HL-60/S4 (cell line): ENCODE results near the gene CPNE9.

Source experiments
- in situ Hi-C: fragments of 300-500 bp; cut with MboI; formaldehyde crosslinking; loops from 2 replicates; pipeline ENCODE4 v1.14.3; 2022; ENCODE audit warnings: low sequenced_read_pairs

The CPNE9 gene

DNA sequence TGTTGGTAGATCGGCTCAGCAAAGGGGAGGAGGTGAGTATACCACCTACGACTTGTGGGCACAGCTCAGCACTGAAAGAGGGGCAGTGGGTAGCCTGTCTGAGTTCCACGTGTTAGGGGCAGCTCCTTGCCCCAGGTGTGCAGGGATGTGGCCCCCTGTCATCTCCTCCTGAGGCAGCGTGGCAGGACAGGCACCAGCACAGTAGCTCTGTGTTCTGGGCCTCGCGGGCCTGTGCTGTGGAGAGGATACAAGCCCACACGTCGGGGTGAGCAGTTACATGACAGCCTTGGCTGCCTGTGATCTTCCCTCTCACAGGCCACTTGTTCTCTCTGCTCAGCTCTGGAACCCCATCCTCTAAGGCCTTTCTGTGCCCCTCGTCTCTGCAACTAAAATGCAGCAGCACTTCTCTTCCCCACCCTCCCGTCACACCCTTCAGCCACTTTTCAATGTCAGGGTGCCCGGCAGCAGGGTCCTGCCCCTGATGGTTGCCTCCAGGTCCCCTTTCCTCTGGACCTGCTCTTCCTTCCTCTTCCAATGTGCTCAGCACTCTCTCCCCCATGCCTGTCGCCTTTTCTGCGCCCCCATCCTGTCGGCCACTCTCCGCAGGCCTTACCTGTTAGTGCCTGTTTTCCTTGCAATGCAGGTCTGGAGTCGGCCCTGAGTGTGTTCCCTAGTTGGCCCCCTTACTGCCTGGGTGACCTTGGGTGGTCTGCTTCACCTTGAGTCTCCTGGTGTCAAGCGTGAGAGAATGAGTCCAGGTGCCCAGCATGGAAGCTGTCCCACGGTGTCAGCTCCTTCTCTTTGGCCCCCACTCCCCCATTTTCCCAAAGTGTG lies 18.2 kb upstream of the CPNE9 start:
- in situ Hi-C loops = loop anchor here (25.0 kb wide), 1 partner anchor 1052 kb away; no protein-coding TSS in a partner anchor

DNA sequence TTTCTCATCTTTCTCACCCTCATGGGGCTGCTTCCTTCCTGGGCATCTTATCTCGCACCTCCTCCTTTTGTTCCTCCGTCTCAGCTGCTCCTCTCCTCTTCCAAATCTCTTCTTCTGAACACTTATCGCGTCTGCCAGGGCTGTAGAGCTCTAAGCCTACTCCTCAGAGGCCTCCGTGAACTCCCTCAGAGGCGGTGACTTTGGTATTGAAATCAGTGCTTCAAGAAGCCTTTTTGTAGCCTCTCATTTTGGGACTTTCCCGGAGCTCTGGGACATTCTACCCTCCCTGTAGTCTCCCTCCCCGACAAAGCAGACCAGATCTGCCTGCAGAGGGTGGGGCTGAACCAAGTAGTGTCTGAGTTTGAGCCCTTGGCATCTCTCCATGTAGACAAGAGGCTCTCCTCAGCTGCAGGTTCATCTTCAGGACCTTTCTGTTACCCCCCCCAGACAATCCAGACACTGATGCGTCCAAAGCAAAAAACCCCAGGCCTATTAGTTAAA lies 17.5 kb upstream of the CPNE9 start:
- in situ Hi-C loops = loop anchor here (25.0 kb wide), 1 partner anchor 1051 kb away; no protein-coding TSS in a partner anchor

DNA sequence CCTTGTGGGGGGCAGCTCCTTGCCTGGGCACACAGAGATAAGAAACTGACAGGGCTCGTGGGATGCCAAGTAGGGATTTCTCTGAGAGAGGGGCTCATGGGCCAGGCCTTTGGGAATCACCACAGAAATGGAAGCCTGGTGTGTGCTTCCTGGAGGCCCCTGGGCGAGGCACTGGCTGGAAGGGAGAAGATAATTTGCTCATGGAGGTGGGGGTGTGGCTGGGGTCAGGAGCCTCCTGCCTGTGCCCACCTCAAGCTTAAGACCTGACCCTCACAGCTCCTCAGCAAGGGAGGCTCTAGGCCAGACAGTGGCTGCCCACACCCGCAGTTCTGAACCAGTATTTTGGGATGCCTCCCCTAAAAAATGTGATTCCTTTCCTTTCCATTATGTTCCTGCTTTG lies 16.9 kb upstream of the CPNE9 start:
- in situ Hi-C loops = loop anchor here (25.0 kb wide), 1 partner anchor 1051 kb away; no protein-coding TSS in a partner anchor

DNA sequence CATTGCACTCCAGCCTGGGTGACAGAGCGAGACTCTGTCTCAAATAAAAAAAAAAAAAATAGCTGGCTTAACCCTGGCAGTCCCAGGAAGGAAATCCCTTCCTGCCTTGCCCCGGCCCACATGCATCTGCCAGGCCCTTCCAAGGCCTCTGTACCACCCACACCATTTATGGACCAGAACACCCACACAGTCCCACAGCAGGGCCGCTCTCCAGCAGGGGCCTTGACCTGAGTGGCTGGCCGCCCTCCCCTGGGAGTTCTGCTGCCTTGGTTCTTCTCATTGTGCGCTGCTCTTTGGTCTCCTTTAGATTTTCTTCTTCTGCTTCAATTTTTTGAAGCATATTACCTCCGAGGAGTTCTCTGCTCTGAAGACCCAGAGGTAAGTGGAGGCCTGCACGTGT lies 16.1 kb upstream of the CPNE9 start:
- in situ Hi-C loops = loop anchor here (25.0 kb wide), 1 partner anchor 1050 kb away; no protein-coding TSS in a partner anchor

DNA sequence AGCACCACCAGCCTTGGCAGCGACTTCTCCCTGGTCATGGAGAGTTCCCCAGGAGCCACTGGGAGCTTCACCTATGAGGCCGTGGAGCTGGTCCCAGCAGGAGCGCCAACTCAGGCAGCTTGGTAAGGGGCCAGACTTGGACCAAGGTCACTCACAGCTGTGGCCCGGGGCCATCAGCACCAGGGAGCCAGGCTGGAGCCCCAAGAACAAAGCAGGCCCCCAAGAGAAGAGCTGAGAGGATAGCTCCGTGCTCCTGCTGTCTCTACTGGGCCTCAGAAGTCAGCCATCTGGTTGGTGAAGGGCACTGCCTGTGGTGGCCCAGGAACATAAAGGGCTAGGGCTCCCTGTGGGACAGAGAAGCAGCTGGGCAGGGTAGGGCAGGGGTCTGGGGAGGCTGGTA lies 14.7 kb upstream of the CPNE9 start:
- in situ Hi-C loops = loop anchor here (25.0 kb wide), 1 partner anchor 1048 kb away; no protein-coding TSS in a partner anchor

DNA sequence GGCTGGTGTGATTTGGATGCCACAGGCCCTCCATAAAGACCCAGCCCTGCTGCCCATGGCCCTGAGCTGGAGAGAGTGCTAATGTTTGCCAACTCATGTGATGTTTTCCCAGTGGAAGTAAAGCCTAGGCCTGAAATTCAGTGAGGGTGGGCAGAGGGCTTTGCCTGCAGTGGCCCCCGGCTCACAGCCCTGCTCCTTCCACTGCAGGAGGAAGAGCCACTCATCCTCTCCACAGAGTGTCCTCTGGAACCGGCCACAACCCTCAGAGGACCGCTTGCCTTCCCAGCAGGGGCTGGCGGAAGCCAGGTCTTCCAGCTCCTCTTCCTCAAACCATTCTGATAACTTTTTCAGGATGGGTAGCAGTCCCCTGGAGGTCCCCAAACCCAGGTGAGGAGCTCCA lies 13.9 kb upstream of the CPNE9 start:
- in situ Hi-C loops = loop anchor here (25.0 kb wide), 1 partner anchor 1048 kb away; no protein-coding TSS in a partner anchor

DNA sequence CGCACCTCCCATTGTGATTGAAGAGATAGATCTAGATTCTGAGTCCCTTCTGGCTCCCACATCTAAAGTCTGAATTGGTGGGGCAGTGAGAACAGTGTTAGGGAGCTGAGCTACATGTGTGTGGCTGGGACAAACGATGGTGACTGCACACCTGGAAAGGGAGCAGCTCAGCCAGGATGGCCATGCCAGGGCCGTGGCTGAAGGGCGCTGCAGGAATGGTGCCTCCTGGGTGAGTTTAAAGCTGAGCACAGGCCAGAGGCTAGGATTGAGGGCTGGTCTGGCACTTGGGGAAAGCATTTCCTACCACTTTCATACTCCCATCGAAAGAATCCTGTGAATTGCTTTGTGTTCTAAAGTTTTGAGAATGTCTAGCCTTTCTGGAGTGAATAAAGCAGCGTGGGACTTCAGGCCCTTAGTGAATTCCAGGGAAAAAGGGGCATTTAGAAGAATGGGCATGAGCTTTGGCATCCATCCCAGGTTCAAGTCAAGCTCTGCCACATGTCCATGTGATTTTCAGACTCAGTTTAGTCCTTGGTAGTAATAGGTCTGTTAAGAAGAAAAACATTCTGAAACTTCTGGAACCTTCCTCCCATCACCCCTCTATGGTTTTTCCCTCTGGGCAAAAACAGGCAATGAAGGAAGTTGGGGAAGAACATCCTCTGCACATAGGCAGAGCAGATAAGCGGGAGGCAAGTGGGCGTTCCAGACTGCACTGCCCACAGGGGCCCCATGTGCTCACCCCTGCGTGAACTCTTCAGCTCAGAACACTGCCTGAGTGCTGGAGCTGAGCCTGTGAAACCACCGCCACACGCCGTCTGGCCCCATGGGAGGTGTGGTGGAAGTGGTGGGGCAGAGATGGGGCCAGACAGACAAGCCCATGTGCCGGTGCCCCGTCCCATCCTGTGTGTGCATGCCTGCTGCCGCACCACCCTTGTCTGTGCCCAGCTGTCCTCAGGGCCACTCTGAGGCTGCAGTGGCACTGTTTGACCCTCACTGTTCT lies 12.9 kb upstream of the CPNE9 start:
- in situ Hi-C loops = loop anchor here (25.0 kb wide), 1 partner anchor 1047 kb away; no protein-coding TSS in a partner anchor

DNA sequence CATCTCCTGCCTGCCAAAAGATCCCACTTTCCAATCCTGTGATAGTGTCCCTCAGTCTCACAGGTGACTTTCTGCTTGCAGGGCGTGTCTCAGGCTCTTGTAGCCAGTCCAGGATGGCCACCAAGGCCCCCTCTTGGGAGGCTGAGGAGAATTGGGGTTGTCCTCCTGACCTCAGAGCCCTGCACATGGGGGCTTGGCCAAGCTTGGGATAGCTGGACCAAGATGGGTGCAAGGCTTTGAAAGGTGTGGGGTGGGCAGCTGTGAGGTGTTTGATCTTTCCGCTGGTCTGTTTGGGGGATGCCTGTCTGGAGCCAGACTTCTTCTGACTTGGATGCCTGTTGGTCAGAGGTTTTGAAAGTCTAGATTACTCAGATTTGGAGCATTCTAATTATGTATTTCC lies 12.0 kb upstream of the CPNE9 start:
- in situ Hi-C loops = loop anchor here (25.0 kb wide), 1 partner anchor 1046 kb away; no protein-coding TSS in a partner anchor

DNA sequence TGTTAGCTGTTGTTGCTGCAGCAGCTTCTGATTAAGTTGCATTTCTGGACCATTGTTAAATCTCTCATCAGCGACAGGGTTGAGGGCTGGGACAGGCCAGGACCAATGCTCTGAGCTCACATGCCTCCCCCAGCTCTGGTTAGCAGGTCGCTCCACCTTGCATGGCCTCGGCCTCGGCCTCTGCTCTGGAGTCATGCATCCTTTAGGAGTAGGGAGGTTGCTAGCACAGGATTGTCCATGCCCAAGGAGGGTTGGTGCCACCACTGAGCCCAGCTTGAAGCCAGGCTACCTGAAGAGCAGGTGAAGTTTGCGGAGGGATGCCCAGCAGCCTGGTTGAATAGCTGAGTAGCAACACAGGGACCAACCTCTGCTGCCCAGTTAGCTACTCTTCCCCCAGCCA lies 11.2 kb upstream of the CPNE9 start:
- in situ Hi-C loops = loop anchor here (25.0 kb wide), 1 partner anchor 1045 kb away; no protein-coding TSS in a partner anchor

DNA sequence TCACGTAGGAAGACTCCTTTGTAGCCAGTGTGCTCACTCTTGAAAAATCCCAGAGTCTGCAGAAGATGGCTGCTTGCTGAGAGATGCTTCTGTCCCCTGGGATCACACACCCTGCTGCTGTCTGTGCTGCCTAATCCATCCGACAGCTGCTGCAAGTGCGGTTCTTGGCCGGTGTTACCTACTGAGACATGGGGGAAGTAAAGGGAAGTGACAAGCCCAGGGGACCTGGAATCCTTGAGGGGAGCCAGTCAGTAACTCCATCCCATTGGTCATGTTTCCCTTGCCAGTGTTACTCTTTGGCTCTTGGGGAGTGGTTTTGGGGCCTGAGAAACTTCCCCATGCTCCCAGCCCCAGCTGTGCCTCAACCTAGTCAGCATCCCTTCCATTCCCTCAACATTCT lies 8.3 kb upstream of the CPNE9 start:
- in situ Hi-C loops = loop anchor here (25.0 kb wide), 1 partner anchor 1042 kb away; no protein-coding TSS in a partner anchor

DNA sequence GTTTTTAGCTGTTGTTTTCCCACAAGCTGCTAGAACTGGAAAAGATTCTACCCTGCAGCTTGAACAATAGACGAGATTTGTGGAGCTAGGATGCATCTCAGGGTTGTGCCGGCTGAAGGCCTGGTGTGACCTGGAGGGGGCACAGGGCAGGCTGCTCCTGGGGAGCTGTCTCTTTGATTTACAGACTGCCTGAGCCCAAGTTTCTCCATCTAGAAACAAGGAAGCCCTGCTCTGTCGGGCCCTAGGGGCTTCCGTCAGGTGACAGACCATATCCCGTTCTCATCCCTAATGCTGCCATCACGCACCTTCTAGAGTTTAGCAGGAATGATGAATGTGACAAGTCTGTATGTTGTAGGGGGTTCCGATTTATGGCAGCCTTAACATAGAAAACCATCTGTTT lies 7.9 kb upstream of the CPNE9 start:
- in situ Hi-C loops = loop anchor here (25.0 kb wide), 1 partner anchor 1042 kb away; no protein-coding TSS in a partner anchor

DNA sequence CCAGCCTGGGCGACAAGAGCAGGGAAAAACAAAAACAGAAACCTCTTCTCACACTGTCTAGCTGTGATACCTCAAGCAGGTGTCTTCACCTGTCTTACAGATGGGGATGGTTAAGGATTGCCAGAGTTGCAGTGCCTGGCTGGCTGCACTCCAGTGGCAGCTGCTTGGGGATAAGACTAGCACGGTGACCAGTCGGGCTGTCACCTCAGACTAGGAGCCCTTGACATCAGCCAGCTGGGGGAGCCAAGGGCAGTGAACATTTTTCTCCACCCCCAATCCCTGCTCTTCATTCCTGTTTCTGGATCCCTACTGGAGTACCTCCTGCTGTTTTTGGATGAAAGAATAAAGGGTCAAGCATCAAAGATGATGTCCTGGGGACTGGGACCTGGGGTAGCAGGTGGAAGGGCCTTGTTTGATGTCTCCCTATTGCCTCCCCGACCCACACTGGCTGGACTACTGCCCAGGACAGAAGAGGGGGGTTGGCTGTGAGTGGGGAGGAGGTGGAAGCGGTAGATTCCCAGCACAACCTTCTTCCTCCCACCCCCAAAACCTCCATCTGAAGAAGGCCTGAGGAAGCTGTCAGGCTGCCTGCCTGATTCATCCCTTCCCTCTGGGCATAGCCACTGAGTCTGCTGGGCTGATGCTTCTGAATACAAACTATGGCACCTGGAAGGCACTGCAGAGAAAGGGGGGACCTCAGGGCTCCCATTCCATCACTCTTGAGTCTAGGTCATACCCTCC lies 7.0 kb upstream of the CPNE9 start:
- in situ Hi-C loops = loop anchor here (25.0 kb wide), 1 partner anchor 1041 kb away; no protein-coding TSS in a partner anchor

DNA sequence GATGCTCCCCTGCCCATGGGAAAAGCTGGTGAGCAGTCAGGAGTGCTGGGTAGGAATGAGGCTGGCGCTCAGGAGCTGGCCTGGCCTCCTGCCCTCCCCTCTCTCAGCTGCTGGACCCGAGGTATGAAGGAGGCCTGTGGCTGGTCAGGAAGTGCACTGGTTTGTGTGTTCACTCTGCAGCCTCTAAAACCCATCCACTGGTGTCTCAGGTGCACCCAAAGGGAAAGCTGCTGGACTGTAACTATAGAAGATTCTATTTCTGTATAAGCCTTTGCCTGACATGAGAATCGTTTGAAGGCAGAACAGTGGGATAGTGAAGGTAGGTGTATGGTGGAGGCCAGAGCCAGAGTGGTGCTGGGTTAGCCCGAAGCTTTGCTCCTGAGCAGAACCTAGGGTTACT lies 5.7 kb upstream of the CPNE9 start:
- in situ Hi-C loops = loop anchor here (25.0 kb wide), 1 partner anchor 1039 kb away; no protein-coding TSS in a partner anchor

DNA sequence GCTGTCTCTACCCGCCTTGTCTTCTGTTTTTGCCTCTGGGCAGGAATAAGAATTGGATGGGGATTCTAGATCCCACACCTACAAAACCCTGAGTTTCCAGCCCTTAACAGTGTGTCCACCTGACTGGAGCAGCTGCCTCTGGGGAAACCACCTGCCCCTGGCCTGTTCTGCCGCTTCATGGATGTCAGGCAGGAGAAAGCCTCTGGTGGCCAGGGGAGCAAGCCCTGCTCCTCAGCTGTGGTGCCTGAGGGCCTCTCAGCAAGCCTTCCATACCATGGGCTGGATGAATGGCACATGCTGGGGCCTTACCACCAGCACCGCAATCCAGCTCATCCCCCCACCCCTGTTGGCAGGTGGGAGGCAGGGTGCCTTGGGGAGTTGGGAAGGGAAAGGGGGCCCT lies 5.3 kb upstream of the CPNE9 start:
- in situ Hi-C loops = loop anchor here (25.0 kb wide), 1 partner anchor 1039 kb away; no protein-coding TSS in a partner anchor

DNA sequence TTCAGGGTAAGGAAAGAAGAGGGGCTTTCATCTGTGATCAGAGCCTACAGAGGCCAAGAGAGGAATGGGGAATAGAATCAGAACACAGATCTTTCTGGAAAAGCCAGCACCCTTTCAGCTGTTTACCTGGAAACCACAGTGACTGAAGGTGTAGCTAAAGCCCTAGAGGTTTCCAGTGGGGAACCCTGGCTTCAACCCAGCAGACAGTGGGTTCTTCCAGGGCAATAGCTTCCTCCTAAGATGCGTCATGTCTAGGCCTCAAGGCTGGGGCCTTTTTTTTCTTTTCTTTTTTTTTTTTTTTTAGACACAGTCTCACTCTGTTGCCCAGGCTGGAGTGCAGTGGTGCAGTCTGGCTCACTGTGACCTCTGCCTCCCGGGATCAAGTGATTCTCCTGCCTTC lies 3.1 kb upstream of the CPNE9 start:
- in situ Hi-C loops = no loop called here

DNA sequence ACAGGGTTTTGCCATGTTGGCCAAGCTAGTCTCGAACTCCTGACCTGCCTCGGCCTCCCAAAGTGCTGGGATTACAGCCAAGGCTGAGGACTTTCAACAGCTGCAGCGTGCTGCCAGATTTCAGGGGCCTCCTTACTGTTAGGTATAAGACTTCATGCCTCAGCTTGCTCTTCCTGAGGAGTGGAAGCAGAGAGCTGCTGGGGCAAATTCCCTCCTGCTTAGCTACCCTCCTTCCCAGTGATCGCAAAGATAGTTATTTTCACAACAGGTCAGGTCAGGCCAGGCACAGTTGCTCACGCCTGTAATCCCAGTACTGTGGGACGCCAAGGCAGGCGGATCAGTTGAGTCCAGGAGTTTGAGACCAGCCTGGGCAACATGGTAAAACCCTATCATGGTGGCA lies 2.6 kb upstream of the CPNE9 start:
- in situ Hi-C loops = no loop called here

DNA sequence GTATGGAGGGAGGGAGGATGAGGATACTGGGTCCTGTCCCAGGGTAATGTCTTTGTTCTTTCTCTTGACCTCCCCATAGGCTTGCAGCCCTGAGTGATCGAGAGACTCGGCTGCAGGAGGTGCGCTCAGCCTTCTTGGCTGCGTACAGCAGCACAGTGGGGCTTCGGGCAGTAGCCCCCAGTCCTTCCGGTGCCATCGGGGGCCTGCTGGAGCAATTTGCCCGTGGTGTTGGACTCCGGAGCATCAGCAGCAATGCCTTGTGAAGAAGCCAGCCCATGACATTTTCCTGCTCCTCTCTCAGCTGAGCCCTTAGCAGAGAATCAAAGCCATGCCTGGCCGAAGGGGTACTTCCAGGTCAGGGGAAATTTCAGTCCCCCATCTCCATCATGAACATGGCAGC lies 1.9 kb upstream of the CPNE9 start:
- in situ Hi-C loops = no loop called here

DNA sequence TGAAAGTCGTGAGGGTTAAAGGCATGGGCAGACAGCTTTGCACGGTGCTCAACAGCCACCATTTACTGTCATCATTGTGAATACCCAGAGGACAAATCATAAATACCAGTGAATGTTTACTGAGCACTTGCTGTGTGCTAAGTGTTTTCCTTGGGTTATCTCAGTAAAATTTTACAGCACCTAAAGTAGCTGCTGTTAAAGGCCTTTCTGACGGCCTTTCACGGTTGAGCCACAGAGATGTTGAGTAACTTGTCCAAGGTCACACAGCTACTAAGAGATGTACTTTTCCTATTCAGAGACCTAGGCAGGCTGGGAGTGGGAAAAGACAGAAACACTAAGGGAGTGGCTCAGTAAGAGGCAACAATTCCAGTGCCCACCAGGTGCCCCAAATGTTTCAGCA lies 393 bp upstream of the CPNE9 start:
- in situ Hi-C loops = no loop called here

DNA sequence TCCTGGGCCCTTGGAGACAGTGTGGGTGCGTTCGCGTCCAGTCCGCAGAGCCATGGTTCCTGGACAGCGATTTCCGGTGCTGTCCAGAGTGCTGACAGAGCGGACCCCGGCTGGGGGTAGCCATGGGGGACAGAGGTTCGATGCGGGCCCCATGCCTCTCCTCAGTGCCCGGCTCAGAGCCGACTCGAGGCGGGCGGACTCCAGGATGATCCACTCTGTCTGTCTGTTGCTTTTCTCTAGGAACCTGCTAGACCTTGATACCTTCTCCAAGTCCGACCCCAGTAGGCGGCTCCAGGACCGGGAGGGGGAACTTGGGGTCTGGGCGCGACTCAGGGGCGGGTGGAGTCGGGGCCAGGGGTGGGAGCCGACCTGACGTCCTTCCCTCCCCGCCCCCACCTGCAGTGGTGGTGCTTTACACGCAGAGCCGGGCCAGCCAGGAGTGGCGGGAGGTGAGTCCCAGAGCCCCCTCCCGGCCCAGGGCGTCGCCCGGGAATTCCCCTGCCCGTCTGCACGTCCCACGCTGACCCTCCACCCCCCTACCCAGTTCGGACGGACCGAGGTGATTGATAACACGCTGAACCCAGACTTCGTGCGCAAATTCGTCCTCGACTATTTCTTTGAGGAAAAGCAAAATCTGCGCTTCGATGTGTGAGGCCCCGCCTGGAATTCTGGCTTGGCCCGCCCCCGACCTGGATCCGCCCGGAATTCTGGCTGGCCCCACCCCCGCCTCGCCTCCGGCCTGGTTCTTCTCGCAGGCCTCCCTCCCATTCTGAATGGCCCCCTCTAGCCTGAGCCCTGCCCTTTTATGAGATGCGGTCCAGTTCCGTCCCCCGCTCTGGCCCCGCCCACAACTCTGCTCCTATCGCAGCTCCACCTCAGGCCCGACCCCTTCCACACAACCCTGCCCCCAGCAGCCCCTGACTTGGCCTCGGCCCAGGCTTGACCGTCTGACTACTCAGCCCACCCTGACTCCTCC lies 1.0 kb downstream of the CPNE9 start:
- in situ Hi-C loops = no loop called here
